ENCODE data around the gene SPACA5B.
"Not testable (repeated sequence)": the region's sequence is repeated elsewhere in the genome, so short reads cannot be mapped to it uniquely, and the experiment has no call there.

SPACA5B gene

GRCh38 chrX:48130326-48130725 lies at the start of gene SPACA5B:
Gene SPACA5B (plus strand): TSS chrX:48130626. CDS start chrX:48130688, 62 bp downstream.
- DNase-seq: not testable (repeated sequence)

- peak; percentile 63 for DNase-seq
These were observed 47.2 kb upstream of the SPACA5B start for GRCh38 chrX:48083212-48083611.

GRCh38 chrX:48083706-48084105 lies 46.7 kb upstream of the SPACA5B start:
- no peak for DNase-seq

- DNase-seq: no peak
These were observed 44.3 kb upstream of the SPACA5B start for GRCh38 chrX:48086082-48086481.

GRCh38 chrX:48090123-48090522 lies 40.3 kb upstream of the SPACA5B start:
- no peak for DNase-seq

- DNase-seq: not testable (repeated sequence)
These were observed 37.9 kb upstream of the SPACA5B start for GRCh38 chrX:48092558-48092957.

- DNase-seq: peak; percentile 55
These were observed 29.0 kb upstream of the SPACA5B start for GRCh38 chrX:48101443-48101842.

GRCh38 chrX:48102874-48103374 lies 27.5 kb upstream of the SPACA5B start:
- DNase-seq: no peak

GRCh38 chrX:48107717-48108116 lies 22.7 kb upstream of the SPACA5B start:
- no peak for DNase-seq

- not testable (repeated sequence) for DNase-seq
These were observed 5.1 kb upstream of the SPACA5B start for GRCh38 chrX:48125286-48125685.

- DNase-seq: not testable (repeated sequence)
These were observed 1.9 kb downstream of the SPACA5B start for GRCh38 chrX:48132308-48132844.

- DNase-seq: not testable (repeated sequence)
These were observed 8.7 kb downstream of the SPACA5B start for GRCh38 chrX:48139076-48139475.

GRCh38 chrX:48141810-48142508 lies 11.5 kb downstream of the SPACA5B start:
- DNase-seq: not testable (repeated sequence)

- not testable (repeated sequence) for DNase-seq
These were observed 12.3 kb downstream of the SPACA5B start for GRCh38 chrX:48142697-48143096.

GRCh38 chrX:48153769-48154168 lies 23.3 kb downstream of the SPACA5B start:
- DNase-seq: no peak

GRCh38 chrX:48154796-48155195 lies 24.4 kb downstream of the SPACA5B start:
- DNase-seq: no peak

GRCh38 chrX:48156014-48156413 lies 25.6 kb downstream of the SPACA5B start:
- DNase-seq: no peak

GRCh38 chrX:48165241-48165640 lies 34.8 kb downstream of the SPACA5B start:
- DNase-seq: no peak

- not testable (repeated sequence) for DNase-seq
These were observed 35.9 kb downstream of the SPACA5B start for GRCh38 chrX:48166322-48166721.

GRCh38 chrX:48179691-48180090 lies 49.3 kb downstream of the SPACA5B start:
- DNase-seq: no peak

- DNase-seq: no peak
These were observed 50.4 kb downstream of the SPACA5B start for GRCh38 chrX:48180811-48181210.

- not testable (repeated sequence) for DNase-seq
These were observed 51.5 kb downstream of the SPACA5B start for GRCh38 chrX:48181882-48182281.
